Measurements from ENCODE around the gene PABPN1L. TPM values are rescaled to one million over a fixed set of nuclear protein-coding genes. Genes with fewer than 3 reads are reported as not detected.

PABPN1L gene
- total and polyA plus RNA-seq, 10 donors: 0.26 to 1.3 (median 0.70) TPM; not detected in 4

DNA sequence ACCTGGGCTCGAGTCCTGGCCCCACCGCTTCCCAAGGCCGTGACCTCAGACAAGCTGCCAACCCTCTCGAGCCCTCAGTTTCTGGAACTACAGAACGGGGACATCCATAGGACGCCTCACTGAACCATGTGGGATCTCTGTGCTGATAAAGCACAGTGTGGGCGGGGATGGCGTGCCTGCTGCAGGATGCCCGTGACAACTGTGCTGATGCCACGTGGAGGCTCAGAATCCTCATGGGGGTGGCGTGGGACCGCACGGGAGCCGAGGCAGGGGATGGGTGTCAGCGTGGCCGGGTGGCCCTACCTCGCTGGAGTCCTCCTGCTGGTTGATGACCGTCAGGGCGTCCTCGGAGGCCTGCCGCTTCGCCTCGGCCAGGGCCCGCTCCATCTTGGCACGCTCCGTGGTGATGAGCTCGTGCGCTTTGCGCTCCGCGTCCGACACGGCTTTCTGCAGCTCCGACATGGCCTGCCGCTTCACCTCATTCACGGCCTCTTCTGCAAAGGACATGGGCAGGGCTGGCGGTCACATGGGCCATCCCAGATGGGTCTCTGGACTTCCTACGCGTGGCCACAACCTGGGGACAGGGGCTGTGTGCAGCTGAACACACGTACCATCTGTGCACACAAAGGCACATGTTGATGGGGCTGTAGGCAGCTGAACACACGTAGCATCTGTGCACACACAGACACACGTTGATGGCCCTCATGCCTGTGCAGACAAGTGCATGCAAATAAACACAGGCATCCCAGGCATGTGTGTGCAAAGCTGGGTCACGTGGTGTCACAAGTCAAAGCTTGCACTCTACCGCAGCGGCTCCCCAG lies 12.7 kb upstream of the PABPN1L start:
- no peak for DNase-seq
- no peak for TF ChIP-seq POLR2A (IDR thresholded peaks at IDR 0.05)
- TF ChIP-seq POLR2AphosphoS5 (IDR thresholded peaks at IDR 0.05): peak in 1 of 3 donors; percentile 37
- Histone ChIP-seq H3K9me3 (no peaks in the 10 kb centered on the region), H3K27me3 (replicated peaks in 1 of 7) (no peaks in the 10 kb centered on the region), H3K4me1 (peaks cover 0 to 16% (median 12%) of the 10 kb centered on the region in 6 donors), H3K4me3 (no peak overlapping the region), H3K36me3 (peaks cover 0 to 100% (median 69%) of the 10 kb centered on the region in 6 donors), H3K27ac (no peak overlapping the region)
- WGBS, 5 donors: 87 to 96% (median 92%) methylated on average over 38 to 45 of the region's 45 CpGs
- intact Hi-C loops (cut with DNase I; ENCODE audit: low total_unique reads): no loop called here

GRCh38 chr16:88878356-88878755 lies 11.9 kb upstream of the PABPN1L start:
- intact Hi-C loops (cut with DNase I; ENCODE audit: low total_unique reads): no loop called here
- TF ChIP-seq, protein P1, sequence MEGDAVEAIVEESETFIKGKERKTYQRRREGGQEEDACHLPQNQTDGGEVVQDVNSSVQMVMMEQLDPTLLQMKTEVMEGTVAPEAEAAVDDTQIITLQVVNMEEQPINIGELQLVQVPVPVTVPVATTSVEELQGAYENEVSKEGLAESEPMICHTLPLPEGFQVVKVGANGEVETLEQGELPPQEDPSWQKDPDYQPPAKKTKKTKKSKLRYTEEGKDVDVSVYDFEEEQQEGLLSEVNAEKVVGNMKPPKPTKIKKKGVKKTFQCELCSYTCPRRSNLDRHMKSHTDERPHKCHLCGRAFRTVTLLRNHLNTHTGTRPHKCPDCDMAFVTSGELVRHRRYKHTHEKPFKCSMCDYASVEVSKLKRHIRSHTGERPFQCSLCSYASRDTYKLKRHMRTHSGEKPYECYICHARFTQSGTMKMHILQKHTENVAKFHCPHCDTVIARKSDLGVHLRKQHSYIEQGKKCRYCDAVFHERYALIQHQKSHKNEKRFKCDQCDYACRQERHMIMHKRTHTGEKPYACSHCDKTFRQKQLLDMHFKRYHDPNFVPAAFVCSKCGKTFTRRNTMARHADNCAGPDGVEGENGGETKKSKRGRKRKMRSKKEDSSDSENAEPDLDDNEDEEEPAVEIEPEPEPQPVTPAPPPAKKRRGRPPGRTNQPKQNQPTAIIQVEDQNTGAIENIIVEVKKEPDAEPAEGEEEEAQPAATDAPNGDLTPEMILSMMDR (IDR thresholded peaks at IDR 0.05 in 8 of 11, conservative IDR thresholded peaks at IDR 0.05 in 3 of 11): no peak
- no peak for TF ChIP-seq POLR2A (IDR thresholded peaks at IDR 0.05)
- no peak for TF ChIP-seq POLR2AphosphoS5 (IDR thresholded peaks at IDR 0.05)
- peaks cover 0 to 96% (median 61%) of the 10 kb centered on the region in 6 donors for H3K36me3 ChIP-seq
- H3K9me3 ChIP-seq: no peaks in the 10 kb centered on the region
- 93 to 96% (median 95%) methylated on average over 15 to 20 of the region's 20 CpGs for WGBS, 5 donors
- no peaks in the 10 kb centered on the region for H3K27me3 ChIP-seq (replicated peaks in 1 of 7)
- H3K4me1 ChIP-seq: peaks cover 0 to 16% (median 12%) of the 10 kb centered on the region in 6 donors
- no peak overlapping the region for H3K27ac ChIP-seq
- no peak for DNase-seq
- H3K4me3 ChIP-seq: no peak overlapping the region

- H3K36me3 ChIP-seq: peaks cover 0 to 90% (median 54%) of the 10 kb centered on the region in 6 donors
- TF ChIP-seq POLR2AphosphoS5 (IDR thresholded peaks at IDR 0.05): no peak
- TF ChIP-seq, protein P1 (IDR thresholded peaks at IDR 0.05 in 8 of 11, conservative IDR thresholded peaks at IDR 0.05 in 3 of 11): no peak
- no peak for TF ChIP-seq POLR2A (IDR thresholded peaks at IDR 0.05)
- no peaks in the 10 kb centered on the region for H3K9me3 ChIP-seq
- intact Hi-C loops (cut with DNase I; ENCODE audit: low total_unique reads): no loop called here
- WGBS, 5 donors: 83 to 87% (median 87%) methylated on average over 20 of the region's 20 CpGs
- H3K27me3 ChIP-seq (replicated peaks in 1 of 7): peaks cover 0 to under 1% (median 0%) of the 10 kb centered on the region in 7 donors
- DNase-seq: no peak
- H3K27ac ChIP-seq: no peak overlapping the region
- H3K4me1 ChIP-seq: peaks cover 0 to 16% (median 12%) of the 10 kb centered on the region in 6 donors
- H3K4me3 ChIP-seq: no peak overlapping the region
Observed at GRCh38 chr16:88877564-88878289, 11.3 kb upstream of the PABPN1L start.

GRCh38 chr16:88876942-88877526 lies 10.6 kb upstream of the PABPN1L start:
- intact Hi-C loops (cut with DNase I; ENCODE audit: low total_unique reads): no loop called here
- peaks cover 0 to 83% (median 50%) of the 10 kb centered on the region in 6 donors for H3K36me3 ChIP-seq
- 82 to 97% (median 89%) methylated on average over 19 to 33 of the region's 33 CpGs for WGBS, 5 donors

More at GRCh38 chr16:88876942-88877526, 10.6 kb upstream of the PABPN1L start:
- Histone ChIP-seq H3K27ac (peak overlapping the region in 1 of 8 donors; percentile 16), H3K4me3 (no peak overlapping the region), H3K9me3 (no peaks in the 10 kb centered on the region), H3K27me3 (replicated peaks in 1 of 7) (peaks cover 0 to 7% (median 0%) of the 10 kb centered on the region in 7 donors), H3K4me1 (peaks cover 0 to 16% (median 12%) of the 10 kb centered on the region in 6 donors)
- TF ChIP-seq, protein P1 (IDR thresholded peaks at IDR 0.05 in 8 of 11, conservative IDR thresholded peaks at IDR 0.05 in 3 of 11): no peak
- no peak for TF ChIP-seq POLR2AphosphoS5 (IDR thresholded peaks at IDR 0.05)
- TF ChIP-seq POLR2A (IDR thresholded peaks at IDR 0.05): no peak
- no peak for DNase-seq
